Heart left ventricle (tissue), 13 donors: ENCODE measurements around the gene CDH13.

ENCODE experiments used
- CTCF ChIP-seq, 12 donors: fragments of 200-600 bp; sonication (generic) in 4 of 12; IDR thresholded peaks; one replicate each; pipeline versions ENCODE4 v1.5.0 to v1.8.0; 2018 to 2022; ENCODE audit warnings: antibody characterized with exemption in 12 of 12, mild to moderate bottlenecking in 5 of 12
- POLR2A ChIP-seq, 2 donors: fragments of 450-650 bp; IDR thresholded peaks; one replicate each; pipeline ENCODE4 v1.6.1; 2017; ENCODE audit warnings: antibody characterized with exemption in 2 of 2, mild to moderate bottlenecking in 2 of 2, moderate library complexity in 2 of 2
- donor health status: ischemic (EF 13 %, LVEDD 7.1; RV severe dilation, severe dysfunction).
- donor health status: DM: no; HTN: yes; CAD: no.
- donor health status: DM: no; HTN: no; CAD: no.
- donor health status: ischemic (EF 25% LVEDD 6.9; RV normal size, moderate dysfunction).
- donor health status: ischemic (EF 25% LVEDD 5.7; RV mildly dilated, moderate dysfunction).
- donor health status: ischemic (EF 35%, LVEDD 5.7; RV mildly dilated, moderate dysfunction).
- donor health status: nonischemic (EF 11% LVEDD 7.7; RV severe dilation, severe dysfunction).
- donor health status: DM: yes; HTN: yes; CAD: no.
- donor health status: PGD.
- donor health status: ischemic (EF 29% LVEDD 5.4; RV normal size, mild dysfunction).
- donor health status: nonischemic (EF 23%, LVEDD 6.1; RV moderate dilation, normal function).

GRCh38 chr16:83676086-83676485 is 1049.3 kb downstream of the CDH13 start:
- TF ChIP-seq CTCF (IDR thresholded peaks at IDR 0.05): no peak
- no peak for TF ChIP-seq POLR2A (IDR thresholded peaks at IDR 0.05)
